Natural killer cell (primary cell): ENCODE results near the gene HSD11B1. TPM values are rescaled to one million over a fixed set of nuclear protein-coding genes. Genes with fewer than 3 reads are reported as not detected.

Source experiments
- ATAC-seq, 3 donors: fragments of 150-1000 bp in 2 of 3; fragments of 200-7000 bp in 1 of 3; cut with Tn5 transposase; 1 replicate in 1 of 3; 2 replicates in 2 of 3; pipeline ENCODE4 v1.10.0; 2021; ENCODE audit warnings: mild to moderate bottlenecking in 2 of 3, moderate library complexity in 2 of 3
- DNase-seq, 2 donors: peaks; one replicate each; pipeline versions ENCODE4 v3.0.0 to v3.0.0-alpha.2; 2013 to 2021; ENCODE audit warnings: mixed read lengths in 1 of 2
- H3K27ac ChIP-seq: one replicate; pipeline ENCODE4 v1.5.1; 2013; ENCODE audit warnings: mild to moderate bottlenecking, low read length
- H3K27me3 ChIP-seq: one replicate; pipeline ENCODE4 v1.6.1; 2013; ENCODE audit warnings: low read length; ENCODE audit not compliant: control insufficient read depth, insufficient read depth
- H3K36me3 ChIP-seq: one replicate; pipeline ENCODE4 v1.6.1; 2013; ENCODE audit warnings: low read length; ENCODE audit not compliant: control insufficient read depth, insufficient read depth
- H3K4me1 ChIP-seq: one replicate; pipeline ENCODE4 v1.6.1; 2013; ENCODE audit warnings: low read length; ENCODE audit not compliant: control insufficient read depth, insufficient read depth
- H3K4me3 ChIP-seq: one replicate; pipeline ENCODE4 v1.5.1; 2013; ENCODE audit warnings: low read length
- H3K9me3 ChIP-seq: one replicate; pipeline ENCODE4 v1.6.1; 2013; ENCODE audit warnings: low read length; ENCODE audit not compliant: control insufficient read depth, insufficient read depth
- H3K27ac Mint-ChIP-seq, 2 donors: one replicate each; pipeline ENCODE4 v1.8.0; 2022; ENCODE audit warnings: mild to moderate bottlenecking in 2 of 2, mixed read lengths in 2 of 2, moderate library complexity in 1 of 2
- H3K27me3 Mint-ChIP-seq, 2 donors: one replicate each; pipeline ENCODE4 v1.8.0; 2022; ENCODE audit warnings: low read depth in 2 of 2, mixed read lengths in 2 of 2
- H3K36me3 Mint-ChIP-seq: one replicate; pipeline ENCODE4 v1.8.0; 2022; ENCODE audit warnings: mixed read lengths
- H3K4me1 Mint-ChIP-seq, 2 donors: one replicate each; pipeline ENCODE4 v1.8.0; 2022; ENCODE audit warnings: mixed read lengths in 2 of 2
- H3K4me3 Mint-ChIP-seq: one replicate; pipeline ENCODE4 v1.8.0; 2022; ENCODE audit warnings: mild to moderate bottlenecking, moderate library complexity, mixed read lengths
- H3K9me3 Mint-ChIP-seq, 2 donors: one replicate each; pipeline ENCODE4 v1.8.0; 2022; ENCODE audit warnings: mixed read lengths in 2 of 2
- WGBS: methylation state at CpG from one replicate; pipeline ENCODE4 v1.1.7; 2013; ENCODE audit warnings: missing lambda C conversion rate; ENCODE audit not compliant: insufficient coverage; 5-methylcytosine and 5-hydroxymethylcytosine counted together
- intact Hi-C: fragments of 100-400 bp; cut with micrococcal nuclease; formaldehyde crosslinking; loops from one replicate; pipeline ENCODE4 v1.14.2; 2022
- total RNA-seq, 4 donors: library from RNA; stranded (reverse); fragments of 120-200 nt in 1 of 4; gene quantifications; one replicate each; pipeline versions ENCODE4 v1.2.3 to v1.2.4, GENCODE V29; 2013 to 2022
- TF ChIP-seq, protein P1 (sequence below): fragments of 200-600 bp; IDR thresholded peaks from one replicate; pipeline ENCODE4 v1.8.0; 2022; ENCODE audit warnings: antibody characterized with exemption

Gene HSD11B1
- total RNA-seq, 3 donors from 2014 or later (not counting 1 experiment from before 2014, with no cell fraction given): not detected

DNA sequence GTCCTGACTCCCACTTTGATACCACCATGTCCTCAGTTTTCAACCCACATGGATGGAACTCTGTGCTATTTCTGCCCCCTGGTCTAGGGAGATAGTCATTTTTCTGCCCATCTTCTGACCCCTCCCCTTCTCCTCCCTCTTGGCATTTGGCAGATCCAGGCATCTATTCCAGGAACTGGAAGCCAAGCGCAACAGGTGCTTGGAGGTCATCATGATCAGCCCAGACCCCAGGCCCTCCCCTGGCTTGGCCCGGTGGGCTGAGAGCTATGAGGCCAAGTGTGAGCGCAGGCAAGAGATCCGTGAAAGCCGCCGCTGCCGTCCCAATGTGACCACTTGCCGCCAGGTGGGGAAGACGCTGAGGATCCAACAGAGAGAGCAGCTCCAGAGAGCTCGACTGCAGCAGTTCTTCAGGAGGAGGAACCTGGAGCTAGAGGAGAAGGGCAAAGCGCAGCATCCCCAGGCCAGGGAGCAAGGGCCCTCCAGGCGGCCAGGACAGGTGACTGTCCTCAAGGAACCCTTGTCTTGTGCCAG, 55.2 kb downstream of the HSD11B1 start:
- peaks cover 58% of the 10 kb centered on the region for H3K36me3 ChIP-seq
- no peak overlapping the region for H3K4me3 ChIP-seq
- intact Hi-C loops: no loop called here
- H3K27ac ChIP-seq: no peak overlapping the region
- peaks cover 85 to 93% of the 10 kb centered on the region in 2 donors for H3K4me1 Mint-ChIP-seq
- H3K4me1 ChIP-seq: peaks cover 55% of the 10 kb centered on the region
- TF ChIP-seq, protein P1, sequence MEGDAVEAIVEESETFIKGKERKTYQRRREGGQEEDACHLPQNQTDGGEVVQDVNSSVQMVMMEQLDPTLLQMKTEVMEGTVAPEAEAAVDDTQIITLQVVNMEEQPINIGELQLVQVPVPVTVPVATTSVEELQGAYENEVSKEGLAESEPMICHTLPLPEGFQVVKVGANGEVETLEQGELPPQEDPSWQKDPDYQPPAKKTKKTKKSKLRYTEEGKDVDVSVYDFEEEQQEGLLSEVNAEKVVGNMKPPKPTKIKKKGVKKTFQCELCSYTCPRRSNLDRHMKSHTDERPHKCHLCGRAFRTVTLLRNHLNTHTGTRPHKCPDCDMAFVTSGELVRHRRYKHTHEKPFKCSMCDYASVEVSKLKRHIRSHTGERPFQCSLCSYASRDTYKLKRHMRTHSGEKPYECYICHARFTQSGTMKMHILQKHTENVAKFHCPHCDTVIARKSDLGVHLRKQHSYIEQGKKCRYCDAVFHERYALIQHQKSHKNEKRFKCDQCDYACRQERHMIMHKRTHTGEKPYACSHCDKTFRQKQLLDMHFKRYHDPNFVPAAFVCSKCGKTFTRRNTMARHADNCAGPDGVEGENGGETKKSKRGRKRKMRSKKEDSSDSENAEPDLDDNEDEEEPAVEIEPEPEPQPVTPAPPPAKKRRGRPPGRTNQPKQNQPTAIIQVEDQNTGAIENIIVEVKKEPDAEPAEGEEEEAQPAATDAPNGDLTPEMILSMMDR: no peak
- no peaks in the 10 kb centered on the region for H3K27me3 Mint-ChIP-seq
- DNase-seq: no peak
- no peaks in the 10 kb centered on the region for H3K9me3 ChIP-seq
- H3K36me3 Mint-ChIP-seq: peaks cover 39% of the 10 kb centered on the region
- H3K27ac Mint-ChIP-seq: peak overlapping the region in 1 of 2 donors; percentile 94
- H3K9me3 Mint-ChIP-seq: no peaks in the 10 kb centered on the region
- no peak for ATAC-seq
- WGBS: 95% methylated on average over 12 of the region's 12 CpGs
- no peaks in the 10 kb centered on the region for H3K27me3 ChIP-seq
- peak overlapping the region; percentile 55 for H3K4me3 Mint-ChIP-seq

DNA sequence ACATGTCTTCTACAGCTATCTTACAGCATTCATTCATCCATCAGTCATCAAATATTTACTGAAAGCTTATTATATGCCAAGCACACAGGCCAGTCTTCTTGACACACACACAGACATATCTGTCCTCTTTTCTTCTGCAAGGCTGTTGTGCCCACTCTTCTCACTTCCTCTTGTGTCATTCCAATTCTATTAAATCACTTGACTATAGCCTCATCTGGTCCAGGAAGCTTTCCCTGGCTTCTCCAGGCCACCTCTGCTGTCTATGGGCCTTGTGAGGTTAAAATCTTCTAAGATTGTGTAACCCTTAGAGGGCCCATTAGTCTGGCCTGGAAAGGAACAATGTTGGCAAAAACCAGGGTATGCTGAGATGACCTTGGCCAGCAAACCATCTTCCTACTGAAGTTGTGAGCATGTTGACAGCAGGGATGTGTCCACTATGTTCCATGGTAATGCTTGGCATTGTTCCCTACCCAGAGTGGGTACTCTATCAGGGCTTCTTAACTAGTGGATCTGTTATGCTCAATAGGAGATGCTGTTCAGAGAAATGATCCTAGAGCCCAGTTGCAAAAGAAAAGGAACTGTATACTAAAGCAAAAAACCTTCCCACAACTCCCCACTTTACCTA, 56.5 kb downstream of the HSD11B1 start:
- Histone ChIP-seq H3K4me3 (no peak overlapping the region), H3K9me3 (no peaks in the 10 kb centered on the region), H3K4me1 (peaks cover 52% of the 10 kb centered on the region), H3K36me3 (peaks cover 68% of the 10 kb centered on the region), H3K27me3 (no peaks in the 10 kb centered on the region), H3K27ac (no peak overlapping the region)
- no peaks in the 10 kb centered on the region for H3K27me3 Mint-ChIP-seq
- ATAC-seq (no peak), DNase-seq (no peak)
- peak overlapping the region in 1 of 2 donors; percentile 94 for H3K27ac Mint-ChIP-seq
- H3K9me3 Mint-ChIP-seq: no peaks in the 10 kb centered on the region
- TF ChIP-seq, protein P1: no peak
- peaks cover 39% of the 10 kb centered on the region for H3K36me3 Mint-ChIP-seq
- peak overlapping the region; percentile 38 for H3K4me3 Mint-ChIP-seq
- peaks cover 78 to 90% of the 10 kb centered on the region in 2 donors for H3K4me1 Mint-ChIP-seq
- intact Hi-C loops: no loop called here

GRCh38 chr1:209766051-209766450, 61.4 kb downstream of the HSD11B1 start:
- peak in 1 of 2 donors; percentile 15 for DNase-seq
- intact Hi-C loops: no loop called here
- H3K36me3 Mint-ChIP-seq: peaks cover 34% of the 10 kb centered on the region

More at GRCh38 chr1:209766051-209766450, 61.4 kb downstream of the HSD11B1 start:
- H3K36me3 ChIP-seq: peaks cover 55% of the 10 kb centered on the region
- no peak overlapping the region for H3K4me3 ChIP-seq
- Mint-ChIP-seq H3K27ac (no peak overlapping the region), H3K9me3 (no peaks in the 10 kb centered on the region), H3K27me3 (no peaks in the 10 kb centered on the region), H3K4me3 (peak overlapping the region; percentile 19), H3K4me1 (peaks cover 70 to 77% of the 10 kb centered on the region in 2 donors)
- H3K27me3 ChIP-seq: no peaks in the 10 kb centered on the region
- TF ChIP-seq, protein P1: no peak
- 54% methylated on average over 2 of the region's 2 CpGs for WGBS
- peaks cover 40% of the 10 kb centered on the region for H3K4me1 ChIP-seq
- H3K9me3 ChIP-seq: no peaks in the 10 kb centered on the region
- H3K27ac ChIP-seq: no peak overlapping the region
- no peak for ATAC-seq
